Stimulated activated CD8-positive, alpha-beta memory T cell treated with anti-CD3 and anti-CD28 coated beads, Interleukin-4, amount 100 ng/mL, for 24 hours (primary cell): ENCODE results near the gene ACTL6B.
"Not testable (repeated sequence)": the region's sequence is repeated elsewhere in the genome, so short reads cannot be mapped to it uniquely, and the experiment has no call there.

Source experiments
- DNase-seq: peaks from one replicate; pipeline ENCODE4 v3.0.0-alpha.2; 2020; ENCODE audit warnings: low read depth

ACTL6B gene

GRCh38 chr7:100671353-100672327 is 15.4 kb upstream of the ACTL6B start:
- DNase-seq, result no peak

GRCh38 chr7:100670074-100670473 is 13.8 kb upstream of the ACTL6B start:
- DNase-seq, result no peak

DNA sequence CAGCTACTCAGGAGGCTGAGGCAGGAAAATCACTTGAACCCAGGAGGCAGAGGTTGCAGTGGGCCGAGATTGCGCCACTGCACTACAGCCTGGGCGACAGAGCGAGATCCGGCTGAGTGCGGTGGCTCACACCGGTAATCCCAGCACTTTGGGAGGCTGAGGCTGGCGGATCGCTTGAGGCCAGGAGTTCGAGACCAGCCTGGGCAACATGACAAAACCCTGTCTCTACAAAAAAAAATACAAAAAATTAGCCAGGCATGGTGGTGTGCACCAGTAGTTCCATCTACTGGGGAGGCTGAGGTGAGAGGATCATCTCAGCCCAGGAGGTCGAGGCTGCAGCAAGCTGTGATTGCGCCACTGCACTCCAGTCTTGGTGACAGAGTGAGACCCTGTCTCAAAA is 12.9 kb upstream of the ACTL6B start:
- not testable (repeated sequence) for DNase-seq

GRCh38 chr7:100668069-100668449 is 11.8 kb upstream of the ACTL6B start:
- DNase-seq, result no peak

GRCh38 chr7:100667331-100668068 is 11.3 kb upstream of the ACTL6B start:
- DNase-seq, result no peak

- no peak for DNase-seq
Measured at GRCh38 chr7:100665168-100665726, 9.0 kb upstream of the ACTL6B start.

GRCh38 chr7:100662194-100662776 is 6.0 kb upstream of the ACTL6B start:
- DNase-seq, result not testable (repeated sequence)

- DNase-seq, result no peak
Measured at GRCh38 chr7:100654908-100655831, 1.1 kb downstream of the ACTL6B start.

- DNase-seq, result no peak
Measured at GRCh38 chr7:100649826-100650565, 6.3 kb downstream of the ACTL6B start.

GRCh38 chr7:100642534-100642907 is 13.7 kb downstream of the ACTL6B start:
- DNase-seq, result peak; percentile 12

- DNase-seq, result no peak
Measured at GRCh38 chr7:100641860-100642533, 14.3 kb downstream of the ACTL6B start.

GRCh38 chr7:100641463-100641859 is 14.8 kb downstream of the ACTL6B start, which contains the start of gene TFR2:
TFR2 (minus strand) TSS chr7:100641552; CDS start chr7:100641509, 43 bp downstream.
- no peak for DNase-seq

- DNase-seq, result no peak
Measured at GRCh38 chr7:100640517-100641440, 15.5 kb downstream of the ACTL6B start.

DNA sequence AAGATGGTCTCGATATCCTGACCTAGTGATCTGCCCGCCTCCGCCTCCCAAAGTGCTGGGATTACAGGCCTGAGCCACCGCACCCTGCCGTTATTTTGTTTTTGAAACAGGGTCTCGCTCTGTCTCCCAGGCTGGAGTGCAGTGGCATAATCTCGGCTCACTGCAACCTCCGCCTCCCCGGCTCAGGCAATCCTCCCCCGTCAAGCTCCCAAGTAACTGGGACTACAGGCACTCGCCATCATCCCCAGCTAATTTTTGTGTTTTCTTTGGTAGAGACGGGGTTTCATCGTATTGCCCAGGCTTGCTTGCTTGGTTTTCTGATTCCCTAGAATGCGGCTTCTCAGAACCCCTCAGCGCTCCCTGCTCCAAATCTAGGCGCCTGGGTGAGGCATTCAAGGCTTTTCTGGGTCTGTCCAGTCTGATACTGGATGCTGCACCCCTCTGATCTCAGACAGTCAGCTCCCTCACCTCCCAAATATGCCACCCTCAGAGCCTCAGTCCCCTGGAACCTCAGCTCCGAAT is 16.2 kb downstream of the ACTL6B start:
- no peak for DNase-seq

- peak; percentile 57 for DNase-seq
Measured at GRCh38 chr7:100632951-100633717, 23.1 kb downstream of the ACTL6B start.

DNA sequence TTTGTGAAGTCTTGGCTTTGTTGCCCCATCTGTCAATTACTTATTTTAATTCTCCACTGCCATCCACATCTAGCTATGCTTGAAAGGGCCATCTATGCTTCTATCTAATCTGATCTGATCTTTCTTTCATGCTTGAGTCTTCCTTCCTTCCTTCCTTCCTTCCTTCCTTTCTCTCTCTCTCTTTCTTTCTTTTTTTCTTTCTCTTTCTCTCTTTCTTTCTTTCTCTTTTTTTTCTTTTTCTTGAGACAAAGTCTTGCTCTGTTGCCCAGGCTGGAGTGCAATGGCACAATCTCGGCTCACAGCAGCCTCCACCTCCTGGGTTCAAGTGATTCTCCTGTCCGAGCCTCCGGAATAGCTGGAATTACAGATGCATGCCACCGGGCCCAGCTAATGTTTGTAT is 26.2 kb downstream of the ACTL6B start:
- DNase-seq, result no peak

- DNase-seq, result no peak
Measured at GRCh38 chr7:100629117-100629716, 27.0 kb downstream of the ACTL6B start.

DNA sequence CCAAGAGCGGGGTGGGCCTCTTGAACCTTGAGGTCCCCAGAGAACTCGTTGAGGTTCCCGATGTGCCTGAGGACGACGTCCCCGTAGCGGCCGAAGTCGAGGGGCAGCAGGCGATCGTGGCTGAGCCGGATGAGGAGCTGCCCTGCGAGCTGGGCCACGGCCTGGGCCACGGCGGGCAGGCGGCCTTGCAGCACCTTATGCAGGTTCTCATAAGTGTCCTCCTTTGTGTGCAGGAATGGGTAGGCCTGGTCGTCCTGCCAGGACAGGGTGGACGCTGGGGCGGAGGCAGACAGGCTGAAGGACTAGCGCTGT is 29.1 kb downstream of the ACTL6B start:
- DNase-seq, result no peak
